Neuronal stem cell (in vitro differentiated cells): ENCODE data around the gene SV2B.

Source experiments
- DNase-seq: peaks from one replicate; pipeline ENCODE4 v3.0.0-alpha.2; 2013; ENCODE audit warnings: low spot score
- H2AFZ ChIP-seq: one replicate; pipeline ENCODE4 v1.6.1; 2013; ENCODE audit warnings: mild to moderate bottlenecking, low read length, inconsistent platforms
- H2AK5ac ChIP-seq: 2 replicates; pipeline ENCODE4 v1.6.1; 2013; ENCODE audit warnings: low read depth, mild to moderate bottlenecking, inconsistent platforms, low read length, moderate library complexity, mixed read lengths
- H2BK120ac ChIP-seq: 2 replicates; pipeline ENCODE4 v1.6.1; 2013; ENCODE audit warnings: low read depth, mild to moderate bottlenecking, inconsistent platforms, low read length, moderate library complexity, mixed read lengths
- H2BK12ac ChIP-seq: one replicate; pipeline ENCODE4 v1.6.1; 2013; ENCODE audit warnings: low read length, inconsistent platforms
- H2BK15ac ChIP-seq: 2 replicates; pipeline ENCODE4 v1.6.1; 2013; ENCODE audit warnings: mild to moderate bottlenecking, low read length, inconsistent platforms, mixed read lengths
- H2BK5ac ChIP-seq: one replicate; pipeline ENCODE4 v1.6.1; 2013; ENCODE audit warnings: inconsistent platforms, mild to moderate bottlenecking, low read length, moderate library complexity
- H3K14ac ChIP-seq: one replicate; pipeline ENCODE4 v1.6.1; 2013; ENCODE audit warnings: low read length, inconsistent platforms
- H3K18ac ChIP-seq: 2 replicates; pipeline ENCODE4 v1.6.1; 2013; ENCODE audit warnings: low read length, inconsistent platforms
- H3K23ac ChIP-seq: 2 replicates; pipeline ENCODE4 v1.6.1; 2013; ENCODE audit warnings: low read depth, mild to moderate bottlenecking, mixed read lengths, low read length, inconsistent platforms; ENCODE audit not compliant: poor library complexity
- H3K27ac ChIP-seq: replicated peaks from 3 replicates; pipeline ENCODE4 v1.5.1; 2013; ENCODE audit warnings: low read length, inconsistent platforms
- H3K27me3 ChIP-seq, 3 experiments: 2 replicates each; pipeline ENCODE4 v1.6.1; 2013; ENCODE audit warnings: low read length in 3 of 3, mild to moderate bottlenecking in 2 of 3, inconsistent platforms in 1 of 3, low read depth in 1 of 3, mixed read lengths in 1 of 3, moderate library complexity in 1 of 3; ENCODE audit not compliant: control insufficient read depth in 3 of 3, insufficient read depth in 3 of 3
- H3K36me3 ChIP-seq, 2 donors: replicated peaks in 1 of 2; 2 replicates each; pipeline ENCODE4 v1.6.1; 2013; ENCODE audit warnings: low read length in 2 of 2; ENCODE audit not compliant: control insufficient read depth in 2 of 2, insufficient read depth in 2 of 2
- H3K4ac ChIP-seq: 2 replicates; pipeline ENCODE4 v1.6.1; 2013; ENCODE audit warnings: inconsistent platforms, mild to moderate bottlenecking, low read length, moderate library complexity
- H3K4me1 ChIP-seq, 2 donors: 1 replicate in 1 of 2; 2 replicates in 1 of 2; pipeline ENCODE4 v1.6.1; 2013; ENCODE audit warnings: low read length in 2 of 2, low read depth in 1 of 2; ENCODE audit not compliant: control insufficient read depth in 2 of 2, insufficient read depth in 1 of 2
- H3K4me2 ChIP-seq: one replicate; pipeline ENCODE4 v1.6.1; 2013; ENCODE audit warnings: mild to moderate bottlenecking, low read length, inconsistent platforms; ENCODE audit not compliant: insufficient read depth, poor library complexity, severe bottlenecking
- H3K4me3 ChIP-seq, 2 donors: 2 replicates each; pipeline ENCODE4 v1.5.1; 2013; ENCODE audit warnings: low read length in 2 of 2, mild to moderate bottlenecking in 2 of 2, inconsistent platforms in 1 of 2, moderate library complexity in 1 of 2
- H3K79me1 ChIP-seq: one replicate; pipeline ENCODE4 v1.6.1; 2013; ENCODE audit warnings: low read depth, mild to moderate bottlenecking, inconsistent platforms, low read length, moderate library complexity
- H3K9ac ChIP-seq: one replicate; pipeline ENCODE4 v1.6.1; 2013; ENCODE audit warnings: mild to moderate bottlenecking, low read depth, low read length, inconsistent platforms; ENCODE audit not compliant: poor library complexity
- H3K9me3 ChIP-seq, 2 donors: replicated peaks in 1 of 2; 2 replicates each; pipeline versions ENCODE3 to v1.6.1; 2013; ENCODE audit warnings: low read length in 2 of 2, mild to moderate bottlenecking in 2 of 2, inconsistent platforms in 1 of 2, low read depth in 1 of 2, mixed read lengths in 1 of 2, moderate library complexity in 1 of 2; ENCODE audit not compliant: control insufficient read depth in 2 of 2, insufficient read depth in 1 of 2
- H4K8ac ChIP-seq: one replicate; pipeline ENCODE4 v1.6.1; 2013; ENCODE audit warnings: low read depth, mild to moderate bottlenecking, inconsistent platforms, low read length, moderate library complexity
- H4K91ac ChIP-seq: one replicate; pipeline ENCODE4 v1.6.1; 2013; ENCODE audit warnings: low read length, low read depth, mild to moderate bottlenecking, inconsistent platforms; ENCODE audit not compliant: poor library complexity
- WGBS, 2 donors: extraction: QIAGEN DNeasy Blood & Tissue Kit; methylation state at CpG; one replicate each; pipeline ENCODE4 v1.1.7; 2013; ENCODE audit warnings: missing lambda C conversion rate in 2 of 2, mixed read lengths in 1 of 2; ENCODE audit not compliant: insufficient read length in 2 of 2, insufficient replicate concordance in 1 of 2; ENCODE audit errors: extremely low coverage in 2 of 2; 5-methylcytosine and 5-hydroxymethylcytosine counted together

Gene SV2B

DNA sequence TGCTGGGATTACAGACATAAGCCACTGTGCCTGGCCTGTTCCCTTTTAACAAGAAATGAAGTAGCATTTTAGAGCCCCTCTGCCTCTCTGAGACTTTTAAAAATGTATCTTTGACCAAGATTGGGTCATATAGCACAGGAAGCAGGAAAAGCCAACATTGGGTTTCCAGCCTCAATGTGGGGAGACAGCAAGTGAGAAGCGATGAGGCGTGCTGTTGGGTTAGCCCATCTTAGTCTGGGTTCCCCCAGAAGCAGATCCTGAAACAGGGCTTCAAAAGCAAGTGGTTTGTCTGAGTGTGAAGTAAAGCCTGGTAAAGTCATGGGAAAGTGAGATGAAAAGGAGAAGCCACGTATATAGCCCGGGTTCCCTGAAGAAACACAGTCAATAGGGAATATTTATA, 48.2 kb downstream of the SV2B start:
- no peaks in the 10 kb centered on the region for H3K27me3 ChIP-seq
- H3K18ac ChIP-seq, result no peak overlapping the region
- H2AFZ ChIP-seq, result no peak overlapping the region
- DNase-seq, result no peak
- H2BK12ac ChIP-seq, result no peak overlapping the region
- H3K4ac ChIP-seq, result no peak overlapping the region
- no peak overlapping the region for H3K23ac ChIP-seq
- H2BK5ac ChIP-seq, result no peak overlapping the region
- H3K36me3 ChIP-seq, result no peaks in the 10 kb centered on the region
- H3K4me3 ChIP-seq, result no peak overlapping the region
- no peak overlapping the region for H3K4me2 ChIP-seq
- no peak overlapping the region for H2BK15ac ChIP-seq
- WGBS, 2 donors, result no CpG with 5 or more reads among the region's 4 CpGs
- H2AK5ac ChIP-seq, result no peak overlapping the region
- no peaks in the 10 kb centered on the region for H3K4me1 ChIP-seq
- H3K9ac ChIP-seq, result no peak overlapping the region
- H4K8ac ChIP-seq, result no peak overlapping the region
- H3K27ac ChIP-seq, result no peak overlapping the region
- no peaks in the 10 kb centered on the region for H3K9me3 ChIP-seq
- no peak overlapping the region for H4K91ac ChIP-seq
- H2BK120ac ChIP-seq, result no peak overlapping the region
- no peaks in the 10 kb centered on the region for H3K79me1 ChIP-seq
- H3K14ac ChIP-seq, result no peak overlapping the region

DNA sequence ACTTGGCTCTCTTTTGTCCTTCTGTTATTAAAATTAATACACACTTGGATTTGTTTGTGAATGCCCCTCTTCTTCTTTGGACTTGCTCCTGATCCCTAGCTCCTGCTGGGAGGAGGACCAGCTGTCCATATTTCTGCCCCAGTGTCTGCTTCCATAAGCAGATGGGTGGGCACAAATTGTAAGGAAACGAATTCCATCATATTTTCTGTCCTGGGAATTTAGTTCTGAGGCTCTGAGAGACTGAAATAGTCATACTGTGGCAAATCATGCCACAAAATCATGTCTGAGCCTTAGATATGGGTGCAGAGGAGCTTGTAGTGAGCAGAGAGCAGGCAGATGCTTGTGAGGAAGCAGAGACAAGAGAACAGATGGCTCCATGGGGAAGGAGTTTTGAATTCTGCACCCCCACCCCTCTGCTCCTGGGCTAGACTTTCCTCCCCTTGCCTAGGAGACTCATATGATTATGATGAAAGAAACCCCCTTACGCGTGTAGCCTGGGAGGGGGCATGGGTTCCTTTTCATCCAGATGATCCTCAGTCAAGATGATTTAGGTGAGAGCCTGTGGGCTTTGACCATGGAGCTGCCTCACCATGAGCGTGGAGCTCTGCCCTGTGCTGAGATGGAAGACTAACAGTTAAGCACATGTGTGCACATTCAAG, 50.6 kb downstream of the SV2B start:
- DNase-seq, result no peak
- no peak overlapping the region for H2BK15ac ChIP-seq
- H4K91ac ChIP-seq, result no peak overlapping the region
- no peak overlapping the region for H3K9ac ChIP-seq
- H3K36me3 ChIP-seq, result no peaks in the 10 kb centered on the region
- no peaks in the 10 kb centered on the region for H3K79me1 ChIP-seq
- no peak overlapping the region for H2AK5ac ChIP-seq
- no CpG with 5 or more reads among the region's 4 CpGs for WGBS, 2 donors
- H3K18ac ChIP-seq, result no peak overlapping the region
- no peak overlapping the region for H2BK120ac ChIP-seq
- no peak overlapping the region for H3K4ac ChIP-seq
- H3K23ac ChIP-seq, result no peak overlapping the region
- no peak overlapping the region for H2AFZ ChIP-seq
- H2BK5ac ChIP-seq, result no peak overlapping the region
- H3K4me2 ChIP-seq, result no peak overlapping the region
- no peaks in the 10 kb centered on the region for H3K9me3 ChIP-seq
- H3K4me3 ChIP-seq, result no peak overlapping the region
- H3K27me3 ChIP-seq, result no peaks in the 10 kb centered on the region
- H3K27ac ChIP-seq, result no peak overlapping the region
- H4K8ac ChIP-seq, result no peak overlapping the region
- H3K14ac ChIP-seq, result no peak overlapping the region
- no peak overlapping the region for H2BK12ac ChIP-seq
- no peaks in the 10 kb centered on the region for H3K4me1 ChIP-seq

GRCh38 chr15:91151781-91152563, 51.9 kb downstream of the SV2B start:
- no peak overlapping the region for H2BK12ac ChIP-seq
- no peaks in the 10 kb centered on the region for H3K27me3 ChIP-seq
- H2BK5ac ChIP-seq, result no peak overlapping the region
- H3K79me1 ChIP-seq, result no peaks in the 10 kb centered on the region
- no peak for DNase-seq
- H3K14ac ChIP-seq, result no peak overlapping the region
- H2BK15ac ChIP-seq, result no peak overlapping the region
- H3K4me3 ChIP-seq, result no peak overlapping the region
- H3K36me3 ChIP-seq, result no peaks in the 10 kb centered on the region
- no peaks in the 10 kb centered on the region for H3K4me1 ChIP-seq
- WGBS, 2 donors, result no CpG with 5 or more reads among the region's 4 CpGs
- no peaks in the 10 kb centered on the region for H3K9me3 ChIP-seq
- H2AFZ ChIP-seq, result no peak overlapping the region
- no peak overlapping the region for H2BK120ac ChIP-seq
- no peak overlapping the region for H4K8ac ChIP-seq
- H3K4me2 ChIP-seq, result no peak overlapping the region
- no peak overlapping the region for H3K18ac ChIP-seq
- no peak overlapping the region for H4K91ac ChIP-seq
- H3K4ac ChIP-seq, result no peak overlapping the region
- no peak overlapping the region for H2AK5ac ChIP-seq
- no peak overlapping the region for H3K9ac ChIP-seq
- no peak overlapping the region for H3K23ac ChIP-seq
- H3K27ac ChIP-seq, result no peak overlapping the region

GRCh38 chr15:91152896-91153581, 53.0 kb downstream of the SV2B start:
- H2BK120ac ChIP-seq, result no peak overlapping the region
- no peak overlapping the region for H4K91ac ChIP-seq
- WGBS, 2 donors, result no CpG with 5 or more reads among the region's 10 CpGs
- DNase-seq, result no peak
- H3K9ac ChIP-seq, result no peak overlapping the region
- H4K8ac ChIP-seq, result no peak overlapping the region
- no peaks in the 10 kb centered on the region for H3K79me1 ChIP-seq
- H3K4me2 ChIP-seq, result no peak overlapping the region
- no peak overlapping the region for H2AFZ ChIP-seq
- H3K27me3 ChIP-seq, result no peaks in the 10 kb centered on the region
- no peak overlapping the region for H3K14ac ChIP-seq
- no peak overlapping the region for H3K27ac ChIP-seq
- H3K4ac ChIP-seq, result no peak overlapping the region
- H3K4me1 ChIP-seq, result no peaks in the 10 kb centered on the region
- H3K23ac ChIP-seq, result no peak overlapping the region
- no peak overlapping the region for H2BK12ac ChIP-seq
- no peak overlapping the region for H2AK5ac ChIP-seq
- no peak overlapping the region for H3K4me3 ChIP-seq
- H3K36me3 ChIP-seq, result no peaks in the 10 kb centered on the region
- H3K9me3 ChIP-seq, result no peaks in the 10 kb centered on the region
- no peak overlapping the region for H2BK15ac ChIP-seq
- no peak overlapping the region for H2BK5ac ChIP-seq
- no peak overlapping the region for H3K18ac ChIP-seq
